GM21576 (cell line): ENCODE measurements around the gene EYS.
"Not testable (repeated sequence)": the region's sequence is repeated elsewhere in the genome, so short reads cannot be mapped to it uniquely, and the experiment has no call there.

Source experiments
- ATAC-seq: cut with Tn5 transposase; IDR thresholded peaks from one replicate; pipeline ENCODE4 v1.9.1; 2021; ENCODE audit warnings: mild to moderate bottlenecking, moderate library complexity; ENCODE audit not compliant: unreplicated experiment

The EYS gene

DNA sequence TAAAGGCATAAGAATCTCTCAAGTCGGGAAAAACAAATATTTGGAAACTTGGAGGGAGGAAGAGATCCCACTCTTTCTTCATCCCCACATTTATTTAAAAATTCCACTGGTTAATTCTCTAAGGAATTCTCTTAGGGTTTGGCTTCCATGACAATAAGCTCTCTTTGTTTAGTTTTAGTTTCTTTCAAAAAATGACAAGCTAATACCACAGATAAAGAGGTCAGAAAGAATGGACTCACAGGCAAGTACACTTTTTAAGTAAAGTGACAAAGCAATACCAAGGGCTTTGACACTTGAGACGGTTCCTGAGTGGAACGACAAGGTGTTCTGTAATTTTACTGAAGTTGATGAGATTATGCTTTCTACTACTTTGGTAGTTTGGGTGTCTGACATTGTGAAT, 1199.4 kb downstream of the EYS start:
- no peak for ATAC-seq

DNA sequence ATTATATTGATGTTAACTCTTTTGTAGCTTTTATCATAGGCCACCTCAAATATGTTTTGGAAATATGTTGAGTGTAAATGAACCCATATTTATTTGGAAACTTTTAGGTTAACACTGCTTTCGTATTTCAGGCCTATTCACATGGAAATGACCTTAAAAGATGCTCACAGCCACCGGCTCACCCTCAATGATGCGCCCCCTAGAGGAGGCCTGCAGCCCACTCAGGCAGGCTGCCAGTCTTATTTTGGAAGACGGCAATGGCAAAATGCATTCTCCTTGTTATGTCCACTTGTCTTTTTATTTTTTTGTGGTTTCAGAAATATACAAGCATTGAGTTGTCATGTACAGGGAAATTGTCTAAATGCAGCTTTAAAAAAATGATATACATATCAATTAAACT, 1201.7 kb downstream of the EYS start:
- no peak for ATAC-seq

GRCh38 chr6:64504503-64504902, 1202.5 kb downstream of the EYS start:
- ATAC-seq, result no peak

GRCh38 chr6:64502801-64503200, 1204.2 kb downstream of the EYS start:
- ATAC-seq, result no peak

GRCh38 chr6:64497634-64498033, 1209.4 kb downstream of the EYS start:
- no peak for ATAC-seq

GRCh38 chr6:64489763-64490162, 1217.3 kb downstream of the EYS start:
- ATAC-seq, result no peak

GRCh38 chr6:64486578-64487351, 1220.3 kb downstream of the EYS start:
- ATAC-seq, result no peak

DNA sequence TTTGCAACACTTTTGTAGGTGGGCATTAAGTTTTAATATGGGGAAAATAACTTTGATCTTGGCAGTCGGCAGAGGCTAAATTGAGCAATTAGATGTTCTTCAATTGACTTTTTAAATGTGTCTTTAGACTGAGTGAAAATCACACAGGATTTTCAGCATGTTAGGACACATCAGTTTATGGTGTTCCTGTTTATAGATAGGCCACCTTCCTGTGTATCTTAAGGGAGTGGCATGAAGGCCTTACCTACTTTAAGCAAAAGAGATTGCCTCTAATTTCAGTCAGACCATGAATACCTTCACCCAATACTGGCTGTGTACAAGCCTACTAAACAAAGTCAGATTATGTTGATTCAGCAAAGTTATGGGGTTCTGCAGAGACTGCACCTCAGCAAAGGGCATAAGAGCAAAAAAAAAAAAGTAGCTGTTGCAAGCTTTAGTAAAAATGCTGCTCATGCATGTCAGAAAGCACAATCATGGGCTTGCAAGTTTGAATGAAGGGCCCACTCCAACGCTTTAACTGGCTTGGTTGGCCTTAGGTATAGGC, 1223.0 kb downstream of the EYS start:
- no peak for ATAC-seq

GRCh38 chr6:64482631-64483030, 1224.4 kb downstream of the EYS start:
- no peak for ATAC-seq

DNA sequence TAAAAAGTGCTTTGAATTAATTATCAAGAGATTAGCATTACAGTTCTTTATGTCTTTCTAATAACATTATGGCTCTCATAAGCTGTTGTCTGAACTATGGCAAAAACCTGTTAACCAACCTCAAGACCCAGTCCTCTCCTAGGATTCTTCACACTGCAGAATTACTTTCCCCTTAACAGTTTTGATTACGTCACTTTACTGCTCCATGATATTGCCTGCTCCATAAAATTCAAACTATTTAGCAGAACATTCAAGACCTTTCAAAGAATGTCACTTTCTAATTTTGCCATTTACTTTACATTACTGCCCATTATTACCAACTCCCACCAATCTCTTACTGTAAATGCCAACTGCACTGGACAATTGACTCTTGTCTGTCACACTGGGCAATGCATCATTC, 1227.9 kb downstream of the EYS start:
- no peak for ATAC-seq

DNA sequence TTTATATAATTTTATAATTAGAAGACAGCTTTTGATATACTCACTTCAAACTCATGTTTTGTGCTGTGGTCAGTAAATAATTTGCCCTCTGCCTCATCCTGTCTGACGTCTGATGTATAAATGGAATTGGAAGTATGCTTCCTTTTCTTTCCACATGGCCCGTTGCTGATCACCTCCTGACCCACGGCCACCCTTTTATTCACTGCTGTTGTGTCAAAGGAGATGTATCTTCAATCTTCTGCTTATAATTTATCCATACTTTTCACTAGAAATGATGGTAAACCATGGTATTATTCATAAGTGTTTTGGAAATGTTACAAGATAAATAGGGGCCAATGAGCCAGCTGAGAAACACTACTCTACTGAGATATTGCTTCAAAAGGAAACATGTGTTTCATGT, 1229.6 kb downstream of the EYS start:
- ATAC-seq, result no peak

- no peak for ATAC-seq
These were observed 1230.1 kb downstream of the EYS start for GRCh38 chr6:64476935-64477334.

- ATAC-seq, result not testable (repeated sequence)
These were observed 1237.6 kb downstream of the EYS start for GRCh38 chr6:64469405-64469804.

- no peak for ATAC-seq
These were observed 1239.4 kb downstream of the EYS start for GRCh38 chr6:64467656-64468055.

DNA sequence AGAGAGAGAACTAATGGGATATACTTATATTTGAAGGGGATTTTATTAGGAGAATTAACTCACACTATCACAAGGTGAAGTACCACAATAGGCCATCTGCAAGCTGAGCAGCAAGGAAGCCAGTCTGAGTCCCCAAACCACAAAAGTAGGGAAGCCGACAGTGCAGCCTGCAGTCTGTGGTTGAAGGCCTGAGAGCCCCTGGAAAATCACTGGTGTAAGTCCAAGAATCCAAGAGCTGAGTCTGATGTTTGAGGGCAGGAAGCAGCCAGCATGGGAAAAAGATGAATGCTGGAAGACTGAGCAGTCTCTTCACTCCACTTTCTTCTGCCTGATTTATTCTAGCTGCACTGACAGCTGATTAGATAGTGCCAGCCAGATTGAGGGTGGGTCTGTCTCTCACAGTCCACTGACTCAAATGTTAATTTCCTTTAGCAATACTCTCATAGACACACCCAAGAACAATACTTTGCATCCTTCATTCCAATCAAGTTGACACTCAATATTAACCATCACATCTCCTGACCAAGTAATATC, 1247.5 kb downstream of the EYS start:
- no peak for ATAC-seq

DNA sequence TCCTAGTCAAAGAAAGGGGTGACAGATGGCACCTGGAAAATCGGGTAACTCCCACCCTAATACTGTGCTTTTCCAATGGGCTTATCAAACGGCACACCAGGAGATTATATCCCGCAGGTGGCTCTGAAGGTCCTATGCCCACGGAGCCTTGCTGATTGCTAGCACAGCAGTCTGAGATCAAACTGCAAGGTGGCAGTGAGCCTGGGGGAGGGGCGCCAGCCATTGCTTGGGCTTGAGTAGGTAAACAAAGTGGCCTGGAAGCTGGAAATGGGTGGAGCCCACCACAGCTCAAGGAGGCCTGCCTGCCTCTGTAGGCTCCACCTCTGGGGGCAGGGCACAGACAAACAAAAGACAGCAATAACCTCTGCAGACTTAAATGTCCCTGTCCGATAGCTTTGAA, 1258.9 kb downstream of the EYS start:
- ATAC-seq, result not testable (repeated sequence)

DNA sequence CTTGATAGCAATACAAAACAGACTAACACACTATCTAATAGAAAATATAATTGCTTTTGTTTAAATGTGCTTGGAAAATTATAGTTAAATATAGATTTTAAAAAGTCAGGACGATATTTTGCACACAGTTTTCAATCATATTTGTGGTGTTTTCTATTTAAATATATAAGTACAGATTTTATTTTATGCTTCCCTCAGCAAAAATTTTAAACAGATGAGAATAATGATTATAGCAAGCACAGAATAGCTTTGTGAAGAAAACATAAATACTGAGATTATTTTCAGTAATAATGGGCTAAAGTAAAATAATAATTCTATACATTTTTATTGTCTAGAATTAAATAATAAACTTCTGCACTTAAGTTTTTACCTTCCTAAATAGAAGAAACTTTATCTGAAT, 1262.0 kb downstream of the EYS start:
- ATAC-seq, result no peak

- no peak for ATAC-seq
These were observed 1267.8 kb downstream of the EYS start for GRCh38 chr6:64439274-64439673.

DNA sequence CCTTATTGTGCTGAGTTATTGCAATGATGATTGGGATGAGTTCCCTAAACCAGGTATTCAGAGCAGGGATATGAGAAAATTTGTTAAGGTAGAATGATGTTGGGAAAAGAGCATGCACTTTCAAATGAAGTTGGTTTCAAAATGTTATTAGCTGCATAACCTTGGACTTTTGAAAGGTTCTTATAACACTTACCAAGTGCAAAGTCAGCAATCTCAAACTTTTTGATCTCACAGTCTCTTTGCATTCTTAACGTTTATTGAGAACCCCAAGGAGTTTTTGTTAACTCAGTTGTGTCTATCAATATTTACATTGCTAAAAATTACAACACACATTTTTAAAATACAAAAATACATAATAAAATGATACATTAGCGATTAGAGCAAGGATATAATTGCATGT, 1269.0 kb downstream of the EYS start:
- no peak for ATAC-seq

- no peak for ATAC-seq
These were observed 1277.1 kb downstream of the EYS start for GRCh38 chr6:64429926-64430325.

- ATAC-seq, result no peak
These were observed 1278.8 kb downstream of the EYS start for GRCh38 chr6:64428186-64428585.

- ATAC-seq, result no peak
These were observed 1291.1 kb downstream of the EYS start for GRCh38 chr6:64415926-64416325.

DNA sequence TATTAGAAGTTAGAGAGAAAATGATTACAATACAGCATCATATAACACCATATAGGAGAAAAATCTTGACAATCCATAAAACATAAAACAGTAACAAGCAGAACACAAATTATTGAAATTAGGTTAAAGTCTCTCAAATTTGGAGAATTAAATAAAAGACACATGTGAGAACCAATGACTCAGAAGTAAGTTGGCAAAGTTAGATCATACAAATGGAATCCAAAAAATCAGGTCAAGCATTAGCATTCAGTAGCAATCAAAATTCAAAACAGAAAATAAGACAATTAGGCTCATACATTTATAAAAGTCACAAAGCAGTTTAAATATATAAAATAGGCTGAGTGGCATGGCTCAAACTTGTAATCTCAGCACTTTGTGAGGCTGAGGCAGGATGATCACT, 1295.8 kb downstream of the EYS start:
- no peak for ATAC-seq
